ENCODE results near the gene ERCC5. TPM values are rescaled to one million over a fixed set of nuclear protein-coding genes. Genes with fewer than 3 reads are reported as not detected.

The ERCC5 gene
- total RNA-seq, 1 donor from 2014 or later, result 38.1 TPM

DNA sequence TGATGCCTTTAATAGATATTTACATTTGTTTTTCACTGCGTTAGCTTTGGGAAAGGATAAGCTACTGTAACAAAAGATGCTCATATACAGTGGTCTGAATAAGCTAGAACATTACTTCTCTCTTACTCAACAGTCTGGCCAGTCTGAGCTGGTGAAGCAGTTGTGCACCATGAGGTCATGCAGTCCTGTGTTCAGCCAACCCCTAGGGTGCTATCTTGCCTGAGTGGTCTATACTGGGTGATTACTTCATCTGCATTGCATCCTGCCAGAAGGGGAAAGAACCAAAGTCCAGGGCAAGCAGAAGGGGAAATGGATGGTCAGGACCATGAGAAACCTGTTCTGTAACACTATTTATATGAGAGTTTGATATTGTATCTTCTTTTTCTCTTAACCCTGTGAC is 31.5 kb downstream of the ERCC5 start:
- Histone ChIP-seq H3K4me1 (ENCODE audit: control insufficient read depth in 3 of 3, insufficient read depth in 3 of 3, low read length in 3 of 3) (peaks cover 19 to 25% (median 19%) of the 10 kb centered on the region in 3 donors), H3K27ac (ENCODE audit: low read depth, low read length) (no peak overlapping the region), H3K27me3 (ENCODE audit: control insufficient read depth in 3 of 3, insufficient read depth in 3 of 3, low read length in 3 of 3) (no peaks in the 10 kb centered on the region), H3K9ac (ENCODE audit: low read depth in 1 of 3, low read length in 3 of 3) (no peak overlapping the region), H3K36me3 (ENCODE audit: control insufficient read depth in 3 of 3, insufficient read depth in 3 of 3, low read length in 3 of 3) (peaks cover 15 to 27% (median 25%) of the 10 kb centered on the region in 3 donors), H3K9me3 (ENCODE audit: control insufficient read depth in 3 of 3, low read length in 3 of 3) (no peaks in the 10 kb centered on the region), H3K4me3 (ENCODE audit: low read length in 3 of 3) (no peak overlapping the region)

GRCh38 chr13:102878481-102878880 is 32.6 kb downstream of the ERCC5 start:
- H3K4me3 ChIP-seq (ENCODE audit: low read length in 3 of 3), result no peak overlapping the region
- no peaks in the 10 kb centered on the region for H3K9me3 ChIP-seq (ENCODE audit: control insufficient read depth in 3 of 3, low read length in 3 of 3)
- peaks cover 25 to 29% (median 29%) of the 10 kb centered on the region in 3 donors for H3K4me1 ChIP-seq (ENCODE audit: control insufficient read depth in 3 of 3, insufficient read depth in 3 of 3, low read length in 3 of 3)
- H3K36me3 ChIP-seq (ENCODE audit: control insufficient read depth in 3 of 3, insufficient read depth in 3 of 3, low read length in 3 of 3), result peaks cover 12 to 21% (median 18%) of the 10 kb centered on the region in 3 donors
- H3K27ac ChIP-seq (ENCODE audit: low read depth, low read length), result no peak overlapping the region
- H3K9ac ChIP-seq (ENCODE audit: low read depth in 1 of 3, low read length in 3 of 3), result peak overlapping the region in 1 of 3 donors; percentile 1
- H3K27me3 ChIP-seq (ENCODE audit: control insufficient read depth in 3 of 3, insufficient read depth in 3 of 3, low read length in 3 of 3), result no peaks in the 10 kb centered on the region

GRCh38 chr13:102879793-102880499 is 34.1 kb downstream of the ERCC5 start:
- no peaks in the 10 kb centered on the region for H3K9me3 ChIP-seq (ENCODE audit: control insufficient read depth in 3 of 3, low read length in 3 of 3)
- peak overlapping the region; percentile 38 for H3K27ac ChIP-seq (ENCODE audit: low read depth, low read length)
- peaks cover 25 to 29% (median 29%) of the 10 kb centered on the region in 3 donors for H3K4me1 ChIP-seq (ENCODE audit: control insufficient read depth in 3 of 3, insufficient read depth in 3 of 3, low read length in 3 of 3)
- peak overlapping the region; percentile 24 to 78 (median 68) for H3K9ac ChIP-seq (ENCODE audit: low read depth in 1 of 3, low read length in 3 of 3)
- peaks cover 12 to 15% (median 15%) of the 10 kb centered on the region in 3 donors for H3K36me3 ChIP-seq (ENCODE audit: control insufficient read depth in 3 of 3, insufficient read depth in 3 of 3, low read length in 3 of 3)
- no peaks in the 10 kb centered on the region for H3K27me3 ChIP-seq (ENCODE audit: control insufficient read depth in 3 of 3, insufficient read depth in 3 of 3, low read length in 3 of 3)
- peak overlapping the region; percentile 32 to 54 (median 48) for H3K4me3 ChIP-seq (ENCODE audit: low read length in 3 of 3)

- H3K27me3 ChIP-seq (ENCODE audit: control insufficient read depth in 3 of 3, insufficient read depth in 3 of 3, low read length in 3 of 3), result no peaks in the 10 kb centered on the region
- H3K27ac ChIP-seq (ENCODE audit: low read depth, low read length), result no peak overlapping the region
- H3K4me1 ChIP-seq (ENCODE audit: control insufficient read depth in 3 of 3, insufficient read depth in 3 of 3, low read length in 3 of 3), result peaks cover 21 to 29% (median 25%) of the 10 kb centered on the region in 3 donors
- H3K4me3 ChIP-seq (ENCODE audit: low read length in 3 of 3), result no peak overlapping the region
- no peak overlapping the region for H3K9ac ChIP-seq (ENCODE audit: low read depth in 1 of 3, low read length in 3 of 3)
- no peaks in the 10 kb centered on the region for H3K9me3 ChIP-seq (ENCODE audit: control insufficient read depth in 3 of 3, low read length in 3 of 3)
- H3K36me3 ChIP-seq (ENCODE audit: control insufficient read depth in 3 of 3, insufficient read depth in 3 of 3, low read length in 3 of 3), result peaks cover 0 to 2% (median 0%) of the 10 kb centered on the region in 3 donors
These were observed 36.2 kb downstream of the ERCC5 start for GRCh38 chr13:102881819-102882686.

DNA sequence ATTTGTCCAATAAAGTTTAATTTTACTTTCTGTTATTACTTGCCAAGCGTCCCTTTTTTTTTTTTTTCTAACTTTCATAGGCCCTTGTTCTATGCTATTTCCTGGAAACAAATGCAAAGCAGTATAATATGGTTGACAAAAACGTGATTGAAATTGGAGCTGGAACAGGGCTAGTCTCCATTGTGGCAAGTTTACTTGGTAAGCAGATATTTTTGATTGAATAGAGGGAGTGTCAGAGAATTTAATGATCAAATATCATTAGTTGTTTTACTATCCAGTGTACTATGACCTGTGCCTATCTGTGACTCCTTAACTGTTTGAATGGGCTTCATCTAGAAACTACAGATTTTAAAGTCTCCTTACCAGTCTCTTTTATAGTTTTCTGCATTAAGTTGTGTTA is 46.7 kb downstream of the ERCC5 start:
- no peaks in the 10 kb centered on the region for H3K27me3 ChIP-seq (ENCODE audit: control insufficient read depth in 3 of 3, insufficient read depth in 3 of 3, low read length in 3 of 3)
- no peak overlapping the region for H3K9ac ChIP-seq (ENCODE audit: low read depth in 1 of 3, low read length in 3 of 3)
- H3K9me3 ChIP-seq (ENCODE audit: control insufficient read depth in 3 of 3, low read length in 3 of 3), result no peaks in the 10 kb centered on the region
- H3K4me1 ChIP-seq (ENCODE audit: control insufficient read depth in 3 of 3, insufficient read depth in 3 of 3, low read length in 3 of 3), result peaks cover 3% of the 10 kb centered on the region in 3 donors
- H3K36me3 ChIP-seq (ENCODE audit: control insufficient read depth in 3 of 3, insufficient read depth in 3 of 3, low read length in 3 of 3), result no peaks in the 10 kb centered on the region
- no peak overlapping the region for H3K27ac ChIP-seq (ENCODE audit: low read depth, low read length)
- no peak overlapping the region for H3K4me3 ChIP-seq (ENCODE audit: low read length in 3 of 3)

GRCh38 chr13:102897371-102898138 is 51.7 kb downstream of the ERCC5 start:
- H3K9me3 ChIP-seq (ENCODE audit: control insufficient read depth in 3 of 3, low read length in 3 of 3), result no peaks in the 10 kb centered on the region
- no peak overlapping the region for H3K4me3 ChIP-seq (ENCODE audit: low read length in 3 of 3)
- peak overlapping the region; percentile 67 for H3K27ac ChIP-seq (ENCODE audit: low read depth, low read length)
- no peaks in the 10 kb centered on the region for H3K27me3 ChIP-seq (ENCODE audit: control insufficient read depth in 3 of 3, insufficient read depth in 3 of 3, low read length in 3 of 3)
- H3K36me3 ChIP-seq (ENCODE audit: control insufficient read depth in 3 of 3, insufficient read depth in 3 of 3, low read length in 3 of 3), result no peaks in the 10 kb centered on the region
- H3K4me1 ChIP-seq (ENCODE audit: control insufficient read depth in 3 of 3, insufficient read depth in 3 of 3, low read length in 3 of 3), result peaks cover 12 to 21% (median 20%) of the 10 kb centered on the region in 3 donors
- no peak overlapping the region for H3K9ac ChIP-seq (ENCODE audit: low read depth in 1 of 3, low read length in 3 of 3)

DNA sequence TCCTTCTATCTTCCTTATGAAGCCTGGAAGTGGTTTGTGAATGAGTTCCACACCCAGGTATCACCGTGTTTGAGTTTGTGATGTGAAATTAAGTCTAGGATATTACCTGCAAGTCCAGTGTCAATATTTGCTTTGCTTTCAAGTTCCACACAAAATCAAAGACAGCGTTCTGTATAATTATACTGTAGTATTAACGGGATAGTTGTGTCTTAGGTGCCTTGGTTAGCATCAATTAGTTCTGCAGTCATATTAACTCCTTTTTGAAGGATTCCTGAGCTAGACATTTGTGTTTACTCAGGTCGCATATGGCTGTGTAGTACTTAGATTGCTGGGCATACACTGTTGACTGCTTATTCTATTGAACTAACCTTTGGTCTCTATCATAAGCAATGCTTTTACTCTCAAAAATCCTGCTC is 54.4 kb downstream of the ERCC5 start:
- Histone ChIP-seq H3K9me3 (ENCODE audit: control insufficient read depth in 3 of 3, low read length in 3 of 3) (no peaks in the 10 kb centered on the region), H3K9ac (ENCODE audit: low read depth in 1 of 3, low read length in 3 of 3) (no peak overlapping the region), H3K4me3 (ENCODE audit: low read length in 3 of 3) (no peak overlapping the region), H3K4me1 (ENCODE audit: control insufficient read depth in 3 of 3, insufficient read depth in 3 of 3, low read length in 3 of 3) (peaks cover 20 to 35% (median 26%) of the 10 kb centered on the region in 3 donors), H3K27ac (ENCODE audit: low read depth, low read length) (no peak overlapping the region), H3K36me3 (ENCODE audit: control insufficient read depth in 3 of 3, insufficient read depth in 3 of 3, low read length in 3 of 3) (no peaks in the 10 kb centered on the region), H3K27me3 (ENCODE audit: control insufficient read depth in 3 of 3, insufficient read depth in 3 of 3, low read length in 3 of 3) (no peaks in the 10 kb centered on the region)

DNA sequence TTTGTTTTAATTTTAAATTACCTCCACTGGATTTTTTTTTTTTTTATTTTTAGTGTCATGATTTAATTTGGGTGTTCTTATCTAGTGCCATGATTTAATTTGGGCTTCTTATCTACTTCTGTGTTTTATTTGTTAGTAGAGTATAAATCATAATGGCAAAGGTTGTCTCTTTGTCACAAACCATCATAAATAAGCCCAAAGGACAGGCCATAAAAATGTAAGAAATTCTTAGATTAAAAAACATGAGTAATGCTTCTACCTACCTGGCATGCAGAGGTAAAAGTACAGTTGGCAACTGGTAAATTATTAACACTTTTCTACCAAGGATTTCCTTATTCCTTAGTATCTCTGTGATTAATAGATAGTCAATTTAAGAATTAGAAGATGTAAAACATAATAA is 55.2 kb downstream of the ERCC5 start:
- no peak overlapping the region for H3K9ac ChIP-seq (ENCODE audit: low read depth in 1 of 3, low read length in 3 of 3)
- no peaks in the 10 kb centered on the region for H3K9me3 ChIP-seq (ENCODE audit: control insufficient read depth in 3 of 3, low read length in 3 of 3)
- H3K27me3 ChIP-seq (ENCODE audit: control insufficient read depth in 3 of 3, insufficient read depth in 3 of 3, low read length in 3 of 3), result no peaks in the 10 kb centered on the region
- H3K4me3 ChIP-seq (ENCODE audit: low read length in 3 of 3), result no peak overlapping the region
- no peak overlapping the region for H3K27ac ChIP-seq (ENCODE audit: low read depth, low read length)
- peaks cover 20 to 35% (median 26%) of the 10 kb centered on the region in 3 donors for H3K4me1 ChIP-seq (ENCODE audit: control insufficient read depth in 3 of 3, insufficient read depth in 3 of 3, low read length in 3 of 3)
- no peaks in the 10 kb centered on the region for H3K36me3 ChIP-seq (ENCODE audit: control insufficient read depth in 3 of 3, insufficient read depth in 3 of 3, low read length in 3 of 3)

GRCh38 chr13:102901615-102902305 is 55.9 kb downstream of the ERCC5 start:
- Histone ChIP-seq H3K9me3 (ENCODE audit: control insufficient read depth in 3 of 3, low read length in 3 of 3) (no peaks in the 10 kb centered on the region), H3K36me3 (ENCODE audit: control insufficient read depth in 3 of 3, insufficient read depth in 3 of 3, low read length in 3 of 3) (no peaks in the 10 kb centered on the region), H3K9ac (ENCODE audit: low read depth in 1 of 3, low read length in 3 of 3) (no peak overlapping the region), H3K27me3 (ENCODE audit: control insufficient read depth in 3 of 3, insufficient read depth in 3 of 3, low read length in 3 of 3) (no peaks in the 10 kb centered on the region), H3K4me1 (ENCODE audit: control insufficient read depth in 3 of 3, insufficient read depth in 3 of 3, low read length in 3 of 3) (peaks cover 20 to 35% (median 26%) of the 10 kb centered on the region in 3 donors), H3K27ac (ENCODE audit: low read depth, low read length) (no peak overlapping the region), H3K4me3 (ENCODE audit: low read length in 3 of 3) (no peak overlapping the region)

Data from skeletal muscle tissue (tissue), 4 donors.